ENCODE data around the gene TM2D3.
"Not testable (repeated sequence)": the region's sequence is repeated elsewhere in the genome, so short reads cannot be mapped to it uniquely, and the experiment has no call there.

TM2D3 gene

GRCh38 chr15:101675796-101676582 lies 23.8 kb upstream of the TM2D3 start:
- Histone ChIP-seq H3K36me3 (ENCODE audit: control insufficient read depth, insufficient read depth, low read length) (no peaks in the 10 kb centered on the region), H3K9ac (ENCODE audit: low read depth, low read length) (no peak overlapping the region), H3K4me3 (ENCODE audit: low read depth, low read length) (no peak overlapping the region), H3K4me1 (ENCODE audit: control insufficient read depth, insufficient read depth, low read length) (no peaks in the 10 kb centered on the region), H3K9me3 (ENCODE audit: control insufficient read depth, insufficient read depth, low read length) (no peaks in the 10 kb centered on the region), H3K27me3 (ENCODE audit: control insufficient read depth, insufficient read depth, low read length) (no peaks in the 10 kb centered on the region)

- Histone ChIP-seq H3K4me1 (ENCODE audit: control insufficient read depth, insufficient read depth, low read length) (no peaks in the 10 kb centered on the region), H3K9me3 (ENCODE audit: control insufficient read depth, insufficient read depth, low read length) (no peaks in the 10 kb centered on the region), H3K27me3 (ENCODE audit: control insufficient read depth, insufficient read depth, low read length) (no peaks in the 10 kb centered on the region), H3K9ac (ENCODE audit: low read depth, low read length) (no peak overlapping the region), H3K36me3 (ENCODE audit: control insufficient read depth, insufficient read depth, low read length) (no peaks in the 10 kb centered on the region), H3K4me3 (ENCODE audit: low read depth, low read length) (no peak overlapping the region)
These were observed 22.8 kb upstream of the TM2D3 start for GRCh38 chr15:101675015-101675414.

- H3K36me3 ChIP-seq (ENCODE audit: control insufficient read depth, insufficient read depth, low read length), result no peaks in the 10 kb centered on the region
These were observed 20.1 kb upstream of the TM2D3 start for GRCh38 chr15:101672298-101672697.

GRCh38 chr15:101669744-101670143 lies 17.6 kb upstream of the TM2D3 start:
- no peaks in the 10 kb centered on the region for H3K36me3 ChIP-seq (ENCODE audit: control insufficient read depth, insufficient read depth, low read length)

More at GRCh38 chr15:101672298-101672697, 20.1 kb upstream of the TM2D3 start:
- Histone ChIP-seq H3K4me3 (ENCODE audit: low read depth, low read length) (no peak overlapping the region), H3K4me1 (ENCODE audit: control insufficient read depth, insufficient read depth, low read length) (no peaks in the 10 kb centered on the region), H3K9ac (ENCODE audit: low read depth, low read length) (no peak overlapping the region), H3K27me3 (ENCODE audit: control insufficient read depth, insufficient read depth, low read length) (no peaks in the 10 kb centered on the region), H3K9me3 (ENCODE audit: control insufficient read depth, insufficient read depth, low read length) (no peaks in the 10 kb centered on the region)

GRCh38 chr15:101667881-101668280 lies 15.7 kb upstream of the TM2D3 start:
- H3K27me3 ChIP-seq (ENCODE audit: control insufficient read depth, insufficient read depth, low read length), result no peaks in the 10 kb centered on the region
- no peaks in the 10 kb centered on the region for H3K4me1 ChIP-seq (ENCODE audit: control insufficient read depth, insufficient read depth, low read length)
- H3K9ac ChIP-seq (ENCODE audit: low read depth, low read length), result no peak overlapping the region
- no peaks in the 10 kb centered on the region for H3K9me3 ChIP-seq (ENCODE audit: control insufficient read depth, insufficient read depth, low read length)
- no peak overlapping the region for H3K4me3 ChIP-seq (ENCODE audit: low read depth, low read length)
- H3K36me3 ChIP-seq (ENCODE audit: control insufficient read depth, insufficient read depth, low read length), result no peaks in the 10 kb centered on the region

More at GRCh38 chr15:101669744-101670143, 17.6 kb upstream of the TM2D3 start:
- Histone ChIP-seq H3K9ac (ENCODE audit: low read depth, low read length) (no peak overlapping the region), H3K4me1 (ENCODE audit: control insufficient read depth, insufficient read depth, low read length) (no peaks in the 10 kb centered on the region), H3K4me3 (ENCODE audit: low read depth, low read length) (no peak overlapping the region), H3K9me3 (ENCODE audit: control insufficient read depth, insufficient read depth, low read length) (no peaks in the 10 kb centered on the region), H3K27me3 (ENCODE audit: control insufficient read depth, insufficient read depth, low read length) (no peaks in the 10 kb centered on the region)

GRCh38 chr15:101664303-101664913 lies 12.2 kb upstream of the TM2D3 start:
- Histone ChIP-seq H3K9ac (ENCODE audit: low read depth, low read length) (no peak overlapping the region), H3K36me3 (ENCODE audit: control insufficient read depth, insufficient read depth, low read length) (no peaks in the 10 kb centered on the region), H3K4me1 (ENCODE audit: control insufficient read depth, insufficient read depth, low read length) (no peaks in the 10 kb centered on the region), H3K9me3 (ENCODE audit: control insufficient read depth, insufficient read depth, low read length) (no peaks in the 10 kb centered on the region), H3K27me3 (ENCODE audit: control insufficient read depth, insufficient read depth, low read length) (no peaks in the 10 kb centered on the region), H3K4me3 (ENCODE audit: low read depth, low read length) (no peak overlapping the region)

- Histone ChIP-seq H3K27me3 (ENCODE audit: control insufficient read depth, insufficient read depth, low read length) (no peaks in the 10 kb centered on the region), H3K9ac (ENCODE audit: low read depth, low read length) (no peak overlapping the region), H3K4me3 (ENCODE audit: low read depth, low read length) (no peak overlapping the region), H3K4me1 (ENCODE audit: control insufficient read depth, insufficient read depth, low read length) (no peaks in the 10 kb centered on the region), H3K36me3 (ENCODE audit: control insufficient read depth, insufficient read depth, low read length) (no peaks in the 10 kb centered on the region), H3K9me3 (ENCODE audit: control insufficient read depth, insufficient read depth, low read length) (no peaks in the 10 kb centered on the region)
These were observed 10.0 kb upstream of the TM2D3 start for GRCh38 chr15:101662203-101662602.

GRCh38 chr15:101660005-101660404 lies 7.8 kb upstream of the TM2D3 start:
- no peak overlapping the region for H3K4me3 ChIP-seq (ENCODE audit: low read depth, low read length)
- H3K9me3 ChIP-seq (ENCODE audit: control insufficient read depth, insufficient read depth, low read length), result no peaks in the 10 kb centered on the region
- no peak overlapping the region for H3K9ac ChIP-seq (ENCODE audit: low read depth, low read length)
- no peaks in the 10 kb centered on the region for H3K4me1 ChIP-seq (ENCODE audit: control insufficient read depth, insufficient read depth, low read length)
- H3K27me3 ChIP-seq (ENCODE audit: control insufficient read depth, insufficient read depth, low read length), result no peaks in the 10 kb centered on the region
- no peaks in the 10 kb centered on the region for H3K36me3 ChIP-seq (ENCODE audit: control insufficient read depth, insufficient read depth, low read length)

GRCh38 chr15:101657968-101658784 lies 6.0 kb upstream of the TM2D3 start:
- H3K9me3 ChIP-seq (ENCODE audit: control insufficient read depth, insufficient read depth, low read length), result no peaks in the 10 kb centered on the region

GRCh38 chr15:101657171-101657570 lies 5.0 kb upstream of the TM2D3 start:
- no peaks in the 10 kb centered on the region for H3K9me3 ChIP-seq (ENCODE audit: control insufficient read depth, insufficient read depth, low read length)
- no peaks in the 10 kb centered on the region for H3K36me3 ChIP-seq (ENCODE audit: control insufficient read depth, insufficient read depth, low read length)
- no peak overlapping the region for H3K4me3 ChIP-seq (ENCODE audit: low read depth, low read length)
- H3K27me3 ChIP-seq (ENCODE audit: control insufficient read depth, insufficient read depth, low read length), result peaks cover 2% of the 10 kb centered on the region
- H3K9ac ChIP-seq (ENCODE audit: low read depth, low read length), result no peak overlapping the region
- no peaks in the 10 kb centered on the region for H3K4me1 ChIP-seq (ENCODE audit: control insufficient read depth, insufficient read depth, low read length)

More at GRCh38 chr15:101657968-101658784, 6.0 kb upstream of the TM2D3 start:
- Histone ChIP-seq H3K27me3 (ENCODE audit: control insufficient read depth, insufficient read depth, low read length) (no peaks in the 10 kb centered on the region), H3K36me3 (ENCODE audit: control insufficient read depth, insufficient read depth, low read length) (no peaks in the 10 kb centered on the region), H3K4me3 (ENCODE audit: low read depth, low read length) (no peak overlapping the region), H3K4me1 (ENCODE audit: control insufficient read depth, insufficient read depth, low read length) (no peaks in the 10 kb centered on the region), H3K9ac (ENCODE audit: low read depth, low read length) (no peak overlapping the region)

GRCh38 chr15:101654624-101655337 lies 2.6 kb upstream of the TM2D3 start:
- not testable (repeated sequence) for H3K4me3 ChIP-seq (ENCODE audit: low read depth, low read length); H3K9ac ChIP-seq (ENCODE audit: low read depth, low read length); H3K27me3 ChIP-seq (ENCODE audit: control insufficient read depth, insufficient read depth, low read length); H3K36me3 ChIP-seq (ENCODE audit: control insufficient read depth, insufficient read depth, low read length); H3K9me3 ChIP-seq (ENCODE audit: control insufficient read depth, insufficient read depth, low read length); H3K4me1 ChIP-seq (ENCODE audit: control insufficient read depth, insufficient read depth, low read length)

Measured in iPS-15b (cell line).